ENCODE results near the gene FGF16. TPM values are rescaled to one million over a fixed set of nuclear protein-coding genes. Genes with fewer than 3 reads are reported as not detected.

FGF16 gene
- 0.66 TPM for total RNA-seq

DNA sequence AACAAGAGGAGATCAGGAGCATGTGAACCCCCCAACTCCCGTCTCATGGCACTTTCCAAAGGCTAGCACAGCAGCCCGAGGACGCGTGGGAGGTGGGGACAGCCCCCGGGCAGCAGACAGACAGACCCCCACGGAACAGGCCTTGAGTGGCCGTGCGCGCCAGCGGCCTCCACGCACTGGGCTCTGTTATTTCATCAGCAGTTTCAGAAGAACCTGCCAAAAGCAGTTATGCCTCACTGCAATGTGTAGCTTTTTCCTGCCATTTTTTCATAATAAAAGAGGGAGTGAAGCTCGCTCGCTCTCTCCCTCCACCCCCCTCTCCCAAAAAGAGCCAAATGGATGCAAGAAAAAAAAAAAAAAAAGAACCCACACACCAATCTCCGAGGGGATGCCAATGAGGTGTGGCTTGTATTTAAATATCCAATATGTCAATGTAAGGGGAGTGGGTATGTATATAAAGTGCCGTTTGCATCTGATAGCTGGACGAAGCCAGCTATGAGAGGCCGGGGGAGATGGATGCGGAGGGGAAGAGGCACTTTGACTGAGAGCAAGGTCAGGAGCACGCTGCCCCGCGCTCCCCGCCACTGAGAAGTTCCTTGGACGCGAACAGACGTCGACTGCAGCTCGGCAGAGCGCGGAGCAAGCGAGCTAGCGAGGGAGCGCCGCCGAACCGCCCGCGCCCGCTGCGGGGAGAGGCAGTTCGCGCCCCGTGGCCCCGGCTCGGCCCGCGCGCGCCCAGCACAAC, at the start of gene FGF16:
TSS of gene FGF16 (plus strand) at position 482 of the 745 bp plus-strand sequence. CDS start 286 bp downstream, outside the sequence.

